Naive thymus-derived CD8-positive, alpha-beta T cell (primary cell): ENCODE data around the gene PNO1. TPM values are rescaled to one million over a fixed set of nuclear protein-coding genes. Genes with fewer than 3 reads are reported as not detected.
"Not testable (repeated sequence)": the region's sequence is repeated elsewhere in the genome, so short reads cannot be mapped to it uniquely, and the experiment has no call there.

Experiments
- ATAC-seq, 2 donors: fragments of 150-1000 bp; cut with Tn5 transposase in 1 of 2; sonication (Bioruptor Pico), chemical (Tn5 transposase) in 1 of 2; 1 replicate in 1 of 2; 2 replicates in 1 of 2; pipeline ENCODE4 v1.10.0; 2021; ENCODE audit warnings: mild to moderate bottlenecking in 2 of 2, moderate library complexity in 2 of 2
- POLR2A ChIA-PET: fragments of 350-600 bp; sonication (Branson Sonifier 250); formaldehyde crosslinking; loops from one replicate; lab custom pipeline; 2021; ENCODE audit warnings: antibody characterized with exemption; lab: Charles Lee
- DNase-seq, 10 donors: peaks; one replicate each; pipeline versions ENCODE4 v3.0.0 to v3.0.0-alpha.2; 2020 to 2022
- H3K27ac Mint-ChIP-seq, 10 donors: one replicate each; pipeline ENCODE4 v1.8.0; 2020 to 2022; ENCODE audit warnings: mild to moderate bottlenecking in 10 of 10, mixed read lengths in 10 of 10, moderate library complexity in 4 of 10, inconsistent platforms in 1 of 10
- H3K27me3 Mint-ChIP-seq, 5 donors: one replicate each; pipeline ENCODE4 v1.8.0; 2021 to 2022; ENCODE audit warnings: mixed read lengths in 5 of 5
- H3K36me3 Mint-ChIP-seq, 3 donors: one replicate each; pipeline ENCODE4 v1.8.0; 2020 to 2022; ENCODE audit warnings: mixed read lengths in 3 of 3, mild to moderate bottlenecking in 2 of 3, inconsistent platforms in 1 of 3
- H3K4me1 Mint-ChIP-seq, 4 donors: one replicate each; pipeline ENCODE4 v1.8.0; 2021 to 2022; ENCODE audit warnings: mixed read lengths in 4 of 4
- H3K4me3 Mint-ChIP-seq, 10 donors: one replicate each; pipeline ENCODE4 v1.8.0; 2020 to 2022; ENCODE audit warnings: mild to moderate bottlenecking in 10 of 10, mixed read lengths in 10 of 10, moderate library complexity in 6 of 10, inconsistent platforms in 1 of 10
- H3K9me3 Mint-ChIP-seq, 9 donors: one replicate each; pipeline ENCODE4 v1.8.0; 2020 to 2022; ENCODE audit warnings: mixed read lengths in 9 of 9, mild to moderate bottlenecking in 3 of 9, inconsistent platforms in 1 of 9, moderate library complexity in 1 of 9
- polyA plus RNA-seq, 3 donors: library from polyadenylated mRNA; unstranded; fragments of 300-500 nt; fragmentation: Illumina TruSeq; gene quantifications; one replicate each; pipeline ENCODE4 v1.2.3, GENCODE V29; 2021
- total RNA-seq, 8 experiments: library from RNA in 2 of 8; stranded (reverse) in 2 of 8; gene quantifications; one replicate each; pipeline ENCODE4 v1.2.3 and lab custom pipeline; 2021 to 2026

PNO1 gene
- total and polyA plus RNA-seq, 5 experiments from 2014 or later, result 11.8 to 24.5 (median 19.6) TPM

DNA sequence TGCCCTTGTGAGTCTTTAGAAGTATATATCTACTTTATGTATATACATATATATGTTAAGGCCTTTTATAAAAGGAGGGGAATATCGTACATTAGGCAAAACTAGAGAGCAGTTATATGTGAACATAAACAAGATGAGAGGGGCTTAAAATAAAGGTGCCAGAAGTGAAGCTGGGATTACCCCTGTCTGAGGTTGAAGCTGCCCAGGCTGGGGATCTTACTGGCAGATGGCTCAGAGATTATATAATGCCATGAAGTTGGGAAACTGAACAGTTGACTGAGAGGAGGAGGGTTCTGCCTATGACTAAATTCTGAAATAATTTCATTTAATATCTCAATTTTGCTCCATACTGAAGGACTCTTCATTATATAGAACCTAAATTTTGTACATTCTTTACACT is 6.0 kb downstream of the PNO1 start:
- H3K36me3 Mint-ChIP-seq, result peaks cover 13 to 86% (median 24%) of the 10 kb centered on the region in 3 donors
- POLR2A ChIA-PET, result no interaction called here
- H3K27me3 Mint-ChIP-seq, result no peaks in the 10 kb centered on the region
- peaks cover 20 to 48% (median 38%) of the 10 kb centered on the region in 4 donors for H3K4me1 Mint-ChIP-seq
- ATAC-seq, result no peak
- peak overlapping the region in 1 of 10 donors; percentile 53 for H3K27ac Mint-ChIP-seq
- H3K4me3 Mint-ChIP-seq, result no peak overlapping the region
- H3K9me3 Mint-ChIP-seq, result no peaks in the 10 kb centered on the region
- no peak for DNase-seq

DNA sequence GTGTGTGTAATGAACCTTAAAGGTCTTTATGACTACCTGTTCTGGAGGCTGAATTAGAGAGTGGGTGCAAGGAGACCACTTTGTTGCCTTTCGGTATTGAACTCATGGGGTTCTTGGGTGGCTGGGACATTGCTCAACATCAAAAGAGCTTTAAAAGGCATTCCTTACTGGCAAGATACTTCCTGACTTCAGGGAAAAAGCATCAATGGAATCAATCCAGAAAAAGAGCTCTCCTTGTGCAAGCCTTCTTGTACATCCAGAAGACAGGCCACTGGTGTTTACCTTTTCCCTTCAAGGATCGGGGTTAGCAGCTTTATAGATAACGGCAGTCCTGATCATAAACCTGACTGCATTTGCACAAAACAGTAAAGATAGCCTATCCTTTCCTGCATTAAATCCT is 9.5 kb downstream of the PNO1 start:
- H3K36me3 Mint-ChIP-seq, result peaks cover 5 to 66% (median 11%) of the 10 kb centered on the region in 3 donors
- H3K27ac Mint-ChIP-seq, result peak overlapping the region in 4 of 10 donors; percentile 22 to 75 (median 44)
- POLR2A ChIA-PET, result no interaction called here
- peaks cover 10 to 26% (median 16%) of the 10 kb centered on the region in 4 donors for H3K4me1 Mint-ChIP-seq
- H3K27me3 Mint-ChIP-seq, result no peaks in the 10 kb centered on the region
- DNase-seq (no peak), ATAC-seq (no peak)
- no peaks in the 10 kb centered on the region for H3K9me3 Mint-ChIP-seq
- H3K4me3 Mint-ChIP-seq, result no peak overlapping the region

DNA sequence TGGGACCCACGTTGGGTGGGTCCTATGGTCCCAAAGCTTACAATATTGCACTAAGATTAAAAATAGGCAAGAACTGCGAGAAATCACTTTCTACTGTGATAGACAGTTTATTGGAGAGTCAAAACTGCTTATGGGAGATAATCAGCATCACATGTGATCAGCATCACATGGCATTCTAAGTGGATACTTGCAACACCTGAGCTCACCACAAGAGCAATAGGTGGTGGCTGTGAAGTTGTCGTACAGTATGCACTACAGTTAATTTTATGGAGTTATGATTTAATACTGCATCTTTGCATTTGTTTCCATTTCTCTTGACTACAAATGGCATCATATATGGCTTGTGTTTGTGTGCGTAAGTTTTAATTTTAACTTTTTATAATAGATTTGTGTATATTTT is 11.6 kb downstream of the PNO1 start:
- Mint-ChIP-seq H3K27ac (no peak overlapping the region), H3K36me3 (peaks cover 5 to 60% (median 14%) of the 10 kb centered on the region in 3 donors), H3K4me1 (peaks cover 16 to 39% (median 27%) of the 10 kb centered on the region in 4 donors), H3K4me3 (no peak overlapping the region), H3K27me3 (no peaks in the 10 kb centered on the region), H3K9me3 (no peaks in the 10 kb centered on the region)
- POLR2A ChIA-PET, result interaction anchor here (0.6 to 0.8 kb wide), 3 partner anchors 14 to 38 kb away, joined by 3 to 5 read pairs (median 3); no protein-coding TSS in a partner anchor
- peak in 1 of 2 donors; percentile 63 for ATAC-seq
- DNase-seq, result no peak

DNA sequence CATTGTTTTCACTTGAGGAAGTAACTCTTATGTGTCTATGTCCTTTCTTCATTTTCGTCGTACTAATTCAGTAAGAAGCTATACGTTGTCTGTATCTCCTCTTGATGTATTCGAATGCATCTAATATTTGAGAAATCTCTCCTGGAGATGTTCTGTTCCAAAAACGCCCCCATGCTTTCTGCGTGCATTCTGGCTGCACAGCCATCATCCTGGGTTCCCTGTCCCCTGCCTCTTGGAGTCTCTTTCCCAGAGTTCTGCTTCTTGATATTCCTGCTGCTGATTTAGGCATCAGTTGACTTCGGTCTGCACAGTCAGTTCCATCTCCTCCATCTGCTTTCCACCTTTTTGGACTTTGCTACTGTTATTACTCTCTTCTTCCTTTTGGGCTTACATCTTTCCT is 13.5 kb downstream of the PNO1 start:
- peaks cover 5 to 57% (median 11%) of the 10 kb centered on the region in 3 donors for H3K36me3 Mint-ChIP-seq
- H3K4me1 Mint-ChIP-seq, result peaks cover 13 to 35% (median 26%) of the 10 kb centered on the region in 4 donors
- H3K27ac Mint-ChIP-seq, result no peak overlapping the region
- H3K27me3 Mint-ChIP-seq, result no peaks in the 10 kb centered on the region
- ATAC-seq (no peak), DNase-seq (no peak)
- H3K4me3 Mint-ChIP-seq, result no peak overlapping the region
- H3K9me3 Mint-ChIP-seq, result no peaks in the 10 kb centered on the region
- POLR2A ChIA-PET, result interaction anchor here (1.4 kb wide), 1 partner anchor 13 kb away, joined by 4 read pairs; the partner anchor contains the start of gene PNO1

DNA sequence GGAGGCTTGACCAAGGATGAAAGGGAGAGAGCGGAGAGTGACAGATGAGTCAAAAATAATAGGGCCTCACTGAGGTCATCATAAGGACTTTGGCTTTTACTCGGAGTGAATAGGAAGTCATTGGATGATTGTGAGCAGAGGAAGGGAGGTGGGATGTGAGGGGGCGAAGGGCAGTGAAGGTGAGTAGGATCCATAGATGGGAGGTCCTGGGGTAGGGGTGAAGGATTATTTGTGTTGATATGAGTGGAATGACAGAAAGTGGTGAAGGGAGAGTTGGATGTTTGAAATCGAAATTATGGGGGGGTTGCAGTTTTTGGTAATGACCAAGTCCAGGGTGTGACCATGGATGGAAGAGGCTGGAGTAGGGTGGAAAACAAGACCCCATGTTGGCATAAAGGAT is 14.0 kb downstream of the PNO1 start:
- Mint-ChIP-seq H3K27ac (no peak overlapping the region), H3K9me3 (no peaks in the 10 kb centered on the region), H3K4me1 (peaks cover 11 to 32% (median 25%) of the 10 kb centered on the region in 4 donors), H3K36me3 (peaks cover 5 to 55% (median 11%) of the 10 kb centered on the region in 3 donors), H3K4me3 (no peak overlapping the region), H3K27me3 (no peaks in the 10 kb centered on the region)
- DNase-seq (no peak), ATAC-seq (no peak)
- POLR2A ChIA-PET, result interaction anchor here (1.4 kb wide), 1 partner anchor 14 kb away, joined by 4 read pairs; the partner anchor contains the start of gene PNO1

DNA sequence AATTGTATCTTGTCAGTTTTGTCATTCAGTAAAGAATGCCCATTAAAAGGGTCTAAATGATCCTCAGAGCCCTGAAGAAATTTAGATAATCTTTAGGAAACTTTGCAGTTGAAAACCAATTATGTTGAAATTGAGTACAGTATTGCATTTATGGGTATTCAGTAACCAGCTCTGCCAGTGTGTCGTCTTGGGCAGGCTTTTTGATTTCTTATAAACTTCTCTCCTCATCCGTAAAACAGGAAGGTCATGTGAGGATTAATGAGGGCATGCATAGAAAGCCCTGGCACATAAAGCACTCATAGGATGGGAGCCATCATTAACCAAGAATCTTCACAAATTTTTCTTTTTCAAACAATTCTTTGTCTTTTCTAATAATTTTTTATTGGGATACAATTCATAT is 14.8 kb downstream of the PNO1 start:
- ATAC-seq (no peak), DNase-seq (no peak)
- Mint-ChIP-seq H3K4me3 (no peak overlapping the region), H3K27me3 (no peaks in the 10 kb centered on the region), H3K27ac (peak overlapping the region in 2 of 10 donors; percentile 33 to 81), H3K36me3 (peaks cover 4 to 53% (median 10%) of the 10 kb centered on the region in 3 donors), H3K4me1 (peaks cover 6 to 27% (median 21%) of the 10 kb centered on the region in 4 donors), H3K9me3 (no peaks in the 10 kb centered on the region)
- POLR2A ChIA-PET, result interaction anchor here (0.7 kb wide), 1 partner anchor 11 kb away, joined by 3 read pairs; no protein-coding TSS in a partner anchor

DNA sequence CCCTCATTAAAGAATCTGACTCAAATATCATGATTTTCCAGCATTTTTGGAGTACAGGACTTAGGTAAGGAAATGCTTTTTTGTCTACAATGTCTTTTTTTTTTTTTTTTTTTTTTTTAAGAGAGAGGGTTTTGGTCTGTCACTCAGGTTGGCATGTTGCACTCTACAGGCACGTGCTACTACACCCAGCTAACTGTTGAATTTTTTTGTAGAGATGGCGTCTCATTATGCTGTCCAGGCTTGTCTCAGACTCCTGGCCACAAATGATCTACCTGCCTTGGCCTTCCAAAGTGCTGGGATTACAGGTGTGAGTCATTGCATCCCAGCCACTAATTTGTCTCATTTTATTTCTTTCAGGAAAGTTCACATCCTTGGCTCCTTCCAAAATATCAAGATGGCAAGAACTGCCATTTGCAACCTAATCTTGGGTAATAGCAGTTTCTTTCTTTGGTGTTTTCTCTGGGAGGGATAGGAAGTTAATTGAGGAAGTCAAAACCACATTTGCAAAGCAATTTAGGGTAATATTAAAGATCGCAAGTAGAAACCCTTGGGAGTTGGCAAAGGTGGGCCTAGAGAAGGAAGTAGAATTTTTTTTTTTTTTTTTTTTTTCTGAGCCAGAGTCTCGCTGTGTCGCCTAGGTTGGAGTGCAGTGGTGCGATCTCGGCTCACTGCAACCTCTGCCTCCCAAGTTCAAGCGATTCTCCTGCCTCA is 15.5 kb downstream of the PNO1 start:
- Mint-ChIP-seq H3K36me3 (peaks cover 0 to 48% (median 4%) of the 10 kb centered on the region in 3 donors), H3K4me3 (no peak overlapping the region), H3K27me3 (no peaks in the 10 kb centered on the region), H3K27ac (peak overlapping the region in 9 of 10 donors; percentile 10 to 76 (median 37)), H3K9me3 (no peaks in the 10 kb centered on the region), H3K4me1 (peaks cover 6 to 21% (median 17%) of the 10 kb centered on the region in 4 donors)
- DNase-seq (no peak), ATAC-seq (no peak)
- POLR2A ChIA-PET, result interaction anchor here (0.7 kb wide), 1 partner anchor 11 kb away, joined by 3 read pairs; no protein-coding TSS in a partner anchor

DNA sequence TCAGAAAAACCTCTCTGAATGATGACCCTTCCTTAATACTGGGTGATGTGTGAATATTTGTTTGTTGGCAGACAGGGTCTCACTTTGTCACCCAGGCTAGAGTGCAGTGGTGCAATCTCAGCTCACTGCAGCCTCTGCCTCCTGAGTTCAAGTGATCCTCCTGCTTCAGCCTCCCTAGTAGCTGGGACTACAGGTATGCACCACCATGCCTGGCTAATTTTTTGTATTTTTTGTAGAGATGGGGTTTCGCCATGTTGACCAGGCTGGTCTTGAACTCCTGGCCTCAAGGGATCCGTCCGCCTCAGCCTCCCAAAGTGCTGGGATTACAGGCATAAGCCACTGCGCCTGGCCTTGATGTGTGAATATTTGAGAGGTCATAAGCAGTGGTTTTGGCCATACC is 17.5 kb downstream of the PNO1 start:
- POLR2A ChIA-PET, result interaction anchor here (1.0 kb wide), 1 partner anchor 78 kb away, joined by 3 read pairs; no protein-coding TSS in a partner anchor
- H3K27ac Mint-ChIP-seq, result peak overlapping the region in 1 of 10 donors; percentile 4
- H3K9me3 Mint-ChIP-seq, DNase-seq, ATAC-seq, H3K27me3 Mint-ChIP-seq, H3K4me3 Mint-ChIP-seq: not testable (repeated sequence)
- peaks cover 6 to 31% (median 19%) of the 10 kb centered on the region in 4 donors for H3K4me1 Mint-ChIP-seq
- H3K36me3 Mint-ChIP-seq, result peaks cover 0 to 56% (median 3%) of the 10 kb centered on the region in 3 donors

DNA sequence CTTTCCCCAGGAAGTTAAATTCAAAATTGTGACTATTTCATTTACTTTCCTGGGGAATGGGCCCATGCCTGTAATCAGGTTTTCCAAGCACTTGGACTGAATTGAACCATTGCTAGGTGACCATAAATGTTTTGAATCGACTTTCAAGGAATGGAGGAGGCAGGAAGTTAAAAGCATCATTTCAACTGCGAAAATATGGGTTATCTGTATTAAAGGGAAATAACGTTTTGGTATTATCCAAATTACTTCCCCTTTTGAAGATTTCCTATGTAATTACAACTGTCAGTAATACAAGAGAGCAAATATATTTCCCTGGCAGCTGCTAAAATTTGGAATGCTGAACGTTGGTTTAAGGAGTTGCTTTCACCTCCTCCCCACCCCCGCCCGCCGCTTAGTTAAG is 19.0 kb downstream of the PNO1 start:
- ATAC-seq (no peak), DNase-seq (no peak)
- POLR2A ChIA-PET, result no interaction called here
- H3K27ac Mint-ChIP-seq, result peak overlapping the region in 1 of 10 donors; percentile 6
- no peaks in the 10 kb centered on the region for H3K27me3 Mint-ChIP-seq
- peaks cover 0 to 67% (median 3%) of the 10 kb centered on the region in 3 donors for H3K36me3 Mint-ChIP-seq
- H3K4me1 Mint-ChIP-seq, result peaks cover 6 to 31% (median 19%) of the 10 kb centered on the region in 4 donors
- H3K9me3 Mint-ChIP-seq, result no peaks in the 10 kb centered on the region
- no peak overlapping the region for H3K4me3 Mint-ChIP-seq

DNA sequence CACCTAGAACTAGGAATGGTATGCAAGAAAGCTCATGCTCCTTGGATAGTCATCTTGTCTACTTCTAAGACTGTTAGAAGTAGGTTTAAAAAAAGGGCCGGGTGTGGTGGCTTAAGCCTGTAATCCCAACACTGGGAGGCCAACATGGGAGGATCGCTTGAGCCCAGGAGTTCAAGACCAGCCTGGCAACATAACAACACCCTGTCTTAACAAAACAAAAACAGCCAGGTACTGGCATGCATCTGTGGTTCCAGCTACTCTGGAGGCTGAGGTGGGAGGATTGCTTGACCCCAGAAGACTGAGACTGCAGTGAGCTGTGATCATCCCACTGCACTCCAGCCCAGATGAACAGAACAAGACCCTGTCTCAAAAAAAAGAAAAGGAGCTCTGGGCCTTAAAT is 19.9 kb downstream of the PNO1 start:
- peaks cover 0 to 73% (median 5%) of the 10 kb centered on the region in 3 donors for H3K36me3 Mint-ChIP-seq
- no peaks in the 10 kb centered on the region for H3K27me3 Mint-ChIP-seq
- H3K9me3 Mint-ChIP-seq, result no peaks in the 10 kb centered on the region
- H3K4me3 Mint-ChIP-seq, result no peak overlapping the region
- ATAC-seq (no peak), DNase-seq (no peak)
- peak overlapping the region in 6 of 10 donors; percentile 6 to 72 (median 31) for H3K27ac Mint-ChIP-seq
- peaks cover 4 to 30% (median 16%) of the 10 kb centered on the region in 4 donors for H3K4me1 Mint-ChIP-seq
- POLR2A ChIA-PET, result interaction anchor here (1.5 kb wide), 1 partner anchor 16 kb away, joined by 5 read pairs; no protein-coding TSS in a partner anchor

DNA sequence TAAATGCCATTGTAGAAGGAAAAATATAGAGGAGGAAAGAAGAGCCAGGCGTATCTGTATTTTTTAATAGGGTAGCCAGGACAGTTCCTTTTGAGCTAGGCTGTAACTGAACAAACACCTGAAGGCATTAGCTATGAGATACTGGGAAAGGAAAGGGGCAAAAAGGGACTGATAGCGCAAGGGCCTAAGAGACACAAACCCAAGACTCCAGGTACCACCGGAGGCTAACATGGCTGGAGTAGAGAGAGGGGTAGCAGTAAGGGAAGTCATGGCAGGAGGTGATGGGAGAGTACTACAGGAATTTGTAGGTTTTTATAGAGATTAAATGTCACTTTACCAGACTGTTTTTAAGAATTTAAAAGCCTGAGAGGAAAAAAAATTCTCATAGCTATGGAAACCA is 20.7 kb downstream of the PNO1 start:
- peak overlapping the region in 7 of 10 donors; percentile 4 to 85 (median 45) for H3K27ac Mint-ChIP-seq
- POLR2A ChIA-PET, result interaction anchor here (1.3 to 1.5 kb wide), 2 partner anchors 10 to 17 kb away, joined by 3 to 5 read pairs; no protein-coding TSS in a partner anchor
- ATAC-seq (no peak), DNase-seq (no peak)
- H3K4me1 Mint-ChIP-seq, result peaks cover 5 to 22% (median 15%) of the 10 kb centered on the region in 4 donors
- H3K9me3 Mint-ChIP-seq, result no peaks in the 10 kb centered on the region
- no peaks in the 10 kb centered on the region for H3K27me3 Mint-ChIP-seq
- H3K4me3 Mint-ChIP-seq, result no peak overlapping the region
- H3K36me3 Mint-ChIP-seq, result peaks cover 0 to 70% (median 1%) of the 10 kb centered on the region in 3 donors

DNA sequence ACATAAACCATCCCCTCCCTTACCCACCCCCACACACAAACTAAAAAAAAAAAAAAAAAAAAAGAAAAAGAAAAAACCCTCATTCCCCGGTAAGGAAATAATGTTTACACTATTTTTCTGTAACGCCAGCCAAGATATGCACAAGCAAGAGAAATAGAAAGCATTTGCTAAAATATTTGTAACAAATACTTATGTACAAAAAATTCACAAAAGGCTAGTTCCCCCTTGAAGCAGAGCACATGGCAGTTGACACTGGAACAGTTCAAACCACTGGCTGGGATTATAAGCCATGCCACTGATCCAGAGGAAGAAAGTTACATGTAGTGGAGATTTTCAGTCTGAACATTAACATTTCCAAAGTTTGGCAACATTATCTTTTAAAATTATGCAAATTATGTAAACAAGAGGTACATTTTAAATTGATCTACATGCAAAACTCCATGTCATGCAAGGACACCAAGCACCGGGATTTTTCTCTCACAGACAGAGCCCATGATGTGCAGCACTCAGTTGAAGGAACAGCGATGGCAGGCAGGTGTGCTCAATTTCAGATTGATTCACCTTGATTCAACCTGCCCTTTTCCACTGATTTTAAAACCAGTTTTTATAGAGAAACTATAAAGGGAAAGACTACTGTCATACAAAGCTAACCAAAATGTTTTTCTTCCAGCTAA is 21.4 kb downstream of the PNO1 start:
- Mint-ChIP-seq H3K36me3 (peaks cover 0 to 72% (median 1%) of the 10 kb centered on the region in 3 donors), H3K4me3 (no peak overlapping the region), H3K9me3 (no peaks in the 10 kb centered on the region), H3K4me1 (peaks cover 5 to 17% (median 13%) of the 10 kb centered on the region in 4 donors), H3K27me3 (no peaks in the 10 kb centered on the region), H3K27ac (peak overlapping the region in 8 of 10 donors; percentile 11 to 72 (median 60))
- ATAC-seq (no peak), DNase-seq (no peak)
- POLR2A ChIA-PET, result interaction anchor here (1.3 to 1.5 kb wide), 2 partner anchors 10 to 18 kb away, joined by 3 to 5 read pairs; no protein-coding TSS in a partner anchor
